Fibroblast of lung (primary cell): ENCODE data around the gene CNGA1. TPM values are rescaled to one million over a fixed set of nuclear protein-coding genes. Genes with fewer than 3 reads are reported as not detected.
A peak's percentile ranks its signal among the peaks of the same experiment; 100 is the strongest.

ENCODE experiments used
- DNase-seq, 2 donors: peaks; one replicate each; pipeline versions ENCODE4 v3.0.0 to v3.0.0-alpha.2; 2010; ENCODE audit warnings: low read depth in 2 of 2
- H2AFZ ChIP-seq: 2 replicates; pipeline ENCODE4 v1.5.1; 2012; ENCODE audit warnings: low read length, control low read depth, inconsistent platforms
- H3K27ac ChIP-seq: 2 replicates; pipeline ENCODE4 v1.5.1; 2011; ENCODE audit warnings: low read length, control low read depth; ENCODE audit not compliant: insufficient read depth
- H3K27me3 ChIP-seq: 2 replicates; pipeline ENCODE4 v1.5.1; 2011; ENCODE audit warnings: mild to moderate bottlenecking, low read length; ENCODE audit not compliant: control insufficient read depth, insufficient read depth
- H3K36me3 ChIP-seq: 2 replicates; pipeline ENCODE4 v1.5.1; 2011; ENCODE audit warnings: low read length; ENCODE audit not compliant: control insufficient read depth, insufficient read depth
- H3K4me1 ChIP-seq: 2 replicates; pipeline ENCODE4 v1.5.1; 2011; ENCODE audit warnings: low read length; ENCODE audit not compliant: control insufficient read depth, insufficient read depth; ENCODE audit errors: extremely low read depth
- H3K4me2 ChIP-seq: 2 replicates; pipeline ENCODE4 v1.5.1; 2011; ENCODE audit warnings: low read length, control low read depth; ENCODE audit not compliant: insufficient read depth; ENCODE audit errors: extremely low read depth
- H3K4me3 ChIP-seq, 4 experiments: fragments of 200-600 bp in 1 of 4; sonication (generic) in 1 of 4; replicated peaks in 1 of 4; 2 replicates each; pipeline ENCODE4 v1.5.1; 2011 to 2016; ENCODE audit warnings: low read length in 4 of 4, low read depth in 3 of 4, mild to moderate bottlenecking in 3 of 4, control low read depth in 2 of 4, inconsistent platforms in 1 of 4, mixed read lengths in 1 of 4; ENCODE audit not compliant: insufficient read depth in 1 of 4; ENCODE audit errors: control extremely low read depth in 1 of 4
- H3K79me2 ChIP-seq: 2 replicates; pipeline ENCODE4 v1.5.1; 2012; ENCODE audit warnings: mild to moderate bottlenecking, low read length, inconsistent platforms; ENCODE audit not compliant: control insufficient read depth, insufficient read depth
- H3K9ac ChIP-seq: 2 replicates; pipeline ENCODE4 v1.5.1; 2011; ENCODE audit warnings: mild to moderate bottlenecking, low read length, control low read depth; ENCODE audit not compliant: insufficient read depth
- H3K9me3 ChIP-seq: 2 replicates; pipeline ENCODE4 v1.5.1; 2012; ENCODE audit warnings: low read depth, low read length; ENCODE audit not compliant: control insufficient read depth, insufficient read depth
- H4K20me1 ChIP-seq: 2 replicates; pipeline ENCODE4 v1.5.1; 2011; ENCODE audit warnings: low read length; ENCODE audit not compliant: control insufficient read depth, insufficient read depth; ENCODE audit errors: extremely low read depth
- CTCF ChIP-seq, 2 donors: IDR thresholded peaks in 1 of 2; conservative IDR thresholded peaks in 1 of 2; 1 replicate in 1 of 2; 2 replicates in 1 of 2; pipeline ENCODE4 v1.5.1; 2011 to 2012; ENCODE audit warnings: low read length in 2 of 2, control low read depth in 1 of 2, inconsistent platforms in 1 of 2, low read depth in 1 of 2, mild to moderate bottlenecking in 1 of 2
- EZH2 ChIP-seq: IDR thresholded peaks from 2 replicates; pipeline ENCODE4 v1.5.1; 2012; ENCODE audit warnings: low read length, control low read depth, mild to moderate bottlenecking; ENCODE audit errors: missing control alignments
- polyA minus RNA-seq: library from RNA; depleted of rRNA, polyadenylated mRNA; stranded (reverse); fragments of >200 nt; gene quantifications from 2 replicates; pipeline ENCODE4 v1.2.3, GENCODE V29; 2011; ENCODE audit warnings: low replicate concordance
- polyA plus RNA-seq, 2 donors: library from polyadenylated mRNA; depleted of rRNA in 1 of 2; stranded (reverse) in 1 of 2; unstranded in 1 of 2; fragments of >200 nt; gene quantifications; 2 replicates each; pipeline ENCODE4 v1.2.1, GENCODE V29; 2011 to 2012; ENCODE audit warnings: missing spikeins in 1 of 2
- total RNA-seq: library from RNA; depleted of rRNA; stranded (reverse); fragments of >200 nt; gene quantifications from 2 replicates; pipeline ENCODE4 v1.2.1, GENCODE V29; 2014

CNGA1 gene
- total RNA-seq (not detected in 2 replicates), polyA plus RNA-seq (not detected in 2 replicates), polyA minus RNA-seq (not detected in 2 replicates)
- polyA plus RNA-seq (2012) = not detected in 2 replicates

DNA sequence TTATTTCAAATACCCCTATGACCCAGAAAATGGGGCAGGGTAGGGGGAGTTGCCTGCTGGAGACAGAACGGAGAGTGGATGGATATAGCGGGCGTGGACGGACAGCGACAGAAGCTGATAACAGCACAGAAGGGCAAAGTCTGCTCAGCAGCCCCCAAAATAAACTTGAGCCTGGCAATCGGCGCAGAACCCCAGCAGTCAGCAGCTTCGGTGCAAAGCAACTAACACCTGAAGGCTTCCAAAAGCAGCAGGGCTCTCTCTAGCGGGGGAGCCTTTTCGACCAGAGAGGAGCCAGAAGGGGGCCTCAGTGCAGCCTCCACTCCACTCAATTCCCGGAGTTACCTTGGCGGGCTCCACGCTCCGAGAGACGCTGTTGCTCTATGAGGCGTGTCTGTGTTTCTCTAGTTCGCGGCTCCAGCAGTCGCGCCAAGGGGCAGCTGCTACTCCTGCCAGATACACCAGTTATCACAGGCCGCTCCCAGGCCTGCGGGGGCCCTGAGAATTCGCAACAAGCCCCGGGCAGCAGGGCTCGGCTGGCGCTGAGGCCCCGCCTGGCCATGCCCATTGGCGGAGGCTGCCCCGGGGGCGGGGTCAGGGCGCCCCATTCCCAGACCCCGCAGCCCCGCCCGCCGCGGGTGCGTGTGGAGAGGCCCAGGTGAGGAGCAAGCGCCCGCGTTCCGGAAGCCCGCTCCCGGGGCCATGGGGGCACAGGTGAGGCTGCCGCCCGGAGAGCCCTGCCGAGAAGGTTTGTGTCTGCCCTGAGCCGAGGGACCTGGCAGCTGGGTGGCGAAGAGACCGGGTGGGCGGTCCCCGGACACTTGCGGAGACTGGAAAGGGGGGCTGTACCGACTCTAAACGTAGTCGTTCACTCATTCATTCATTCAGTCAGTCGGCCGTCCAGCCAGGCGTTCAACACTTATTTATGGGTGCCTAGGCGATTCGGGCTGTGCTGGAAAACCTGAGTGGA is at the start of gene CNGA1, which contains the start of gene NIPAL1:
Gene CNGA1 (minus strand): TSS at position 541 of the 967 bp plus-strand sequence. CDS start 63,992 bp downstream, outside the sequence.
Gene NIPAL1 (plus strand): TSS at position 632 of the 967 bp plus-strand sequence. CDS start 68 bp downstream, at position 700.
- Histone ChIP-seq H3K4me1 (no peaks in the 10 kb centered on the region), H3K27me3 (no peaks in the 10 kb centered on the region), H3K9ac (peak within 1 kb of the TSS; percentile 54), H3K4me3 (peak within 1 kb of the TSS; percentile 36 to 71 (median 54)), H3K36me3 (no peaks in the 10 kb centered on the region), H3K27ac (no peak within 1 kb of the TSS), H3K4me2 (peak within 1 kb of the TSS; percentile 94), H2AFZ (peak within 1 kb of the TSS; percentile 74), H3K9me3 (no peaks in the 10 kb centered on the region), H3K79me2 (no peaks in the 10 kb centered on the region), H4K20me1 (no peaks in the 10 kb centered on the region)
- peak; percentile 40 to 69 for DNase-seq
- TF ChIP-seq EZH2 = no peak
- peak; percentile 43 to 55 for TF ChIP-seq CTCF (conservative IDR thresholded peaks at IDR 0.05 in 1 of 2, IDR thresholded peaks at IDR 0.05 in 1 of 2; ENCODE audit: low read depth in 1 of 2, low read length in 2 of 2)

DNA sequence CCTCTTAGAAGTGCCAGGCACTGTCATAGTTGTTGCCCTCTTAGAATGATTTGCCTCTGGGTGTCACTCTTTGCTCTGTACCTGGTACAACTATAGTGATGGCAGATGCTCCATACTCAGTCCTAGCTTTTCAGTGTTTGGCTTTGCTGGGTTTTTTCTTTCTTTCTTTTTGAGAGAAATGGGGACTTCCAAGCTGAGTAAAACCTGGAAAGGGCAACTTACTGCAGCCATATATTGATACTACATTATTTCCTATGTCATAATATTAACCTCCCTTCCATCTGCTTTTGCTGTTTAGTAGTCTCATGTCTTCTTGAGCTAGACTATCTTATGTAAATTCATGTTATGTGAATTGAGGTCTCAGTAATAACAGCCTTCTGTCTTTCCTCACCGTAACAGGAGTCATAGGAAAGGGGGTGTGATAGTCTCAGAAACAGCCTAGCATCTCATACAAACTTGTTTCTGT is 49.1 kb upstream of the CNGA1 start:
- no peaks in the 10 kb centered on the region for H3K9me3 ChIP-seq
- no peaks in the 10 kb centered on the region for H3K79me2 ChIP-seq
- no peak for TF ChIP-seq CTCF (conservative IDR thresholded peaks at IDR 0.05 in 1 of 2, IDR thresholded peaks at IDR 0.05 in 1 of 2; ENCODE audit: low read depth in 1 of 2, low read length in 2 of 2)
- no peak for TF ChIP-seq EZH2
- H3K4me3 ChIP-seq = no peak overlapping the region
- no peak overlapping the region for H3K9ac ChIP-seq
- no peaks in the 10 kb centered on the region for H4K20me1 ChIP-seq
- no peaks in the 10 kb centered on the region for H3K4me1 ChIP-seq
- no peak for DNase-seq
- no peak overlapping the region for H3K27ac ChIP-seq
- no peak overlapping the region for H3K4me2 ChIP-seq
- H2AFZ ChIP-seq = no peak overlapping the region
- no peaks in the 10 kb centered on the region for H3K27me3 ChIP-seq
- H3K36me3 ChIP-seq = no peaks in the 10 kb centered on the region

- H3K9me3 ChIP-seq = no peaks in the 10 kb centered on the region
- no peak for DNase-seq
- H3K36me3 ChIP-seq = no peaks in the 10 kb centered on the region
- H3K79me2 ChIP-seq = no peaks in the 10 kb centered on the region
- TF ChIP-seq CTCF (conservative IDR thresholded peaks at IDR 0.05 in 1 of 2, IDR thresholded peaks at IDR 0.05 in 1 of 2; ENCODE audit: low read depth in 1 of 2, low read length in 2 of 2) (no peak), EZH2 (no peak)
- H2AFZ ChIP-seq = no peak overlapping the region
- H3K4me1 ChIP-seq = no peaks in the 10 kb centered on the region
- no peaks in the 10 kb centered on the region for H3K27me3 ChIP-seq
- H3K4me2 ChIP-seq = no peak overlapping the region
- H3K9ac ChIP-seq = no peak overlapping the region
- no peak overlapping the region for H3K4me3 ChIP-seq
- H4K20me1 ChIP-seq = no peaks in the 10 kb centered on the region
- no peak overlapping the region for H3K27ac ChIP-seq
Observed at GRCh38 chr4:48064349-48064748, 47.9 kb upstream of the CNGA1 start.
